Dermis microvascular lymphatic vessel endothelial cell (primary cell): ENCODE measurements around the gene ZNF554. TPM values are rescaled to one million over a fixed set of nuclear protein-coding genes. Genes with fewer than 3 reads are reported as not detected.
A peak's percentile ranks its signal among the peaks of the same experiment; 100 is the strongest.

Source experiments
- DNase-seq, 2 donors: peaks; one replicate each; pipeline versions ENCODE4 v3.0.0 to v3.0.0-alpha.2; 2010; ENCODE audit warnings: low read depth in 2 of 2
- total RNA-seq: library from RNA; depleted of rRNA; stranded (reverse); fragments of >200 nt; gene quantifications from 2 replicates; pipeline ENCODE4 v1.2.1, GENCODE V29; 2014

ZNF554 gene
- total RNA-seq, 1 donor from 2014 or later: 2.1 TPM

DNA sequence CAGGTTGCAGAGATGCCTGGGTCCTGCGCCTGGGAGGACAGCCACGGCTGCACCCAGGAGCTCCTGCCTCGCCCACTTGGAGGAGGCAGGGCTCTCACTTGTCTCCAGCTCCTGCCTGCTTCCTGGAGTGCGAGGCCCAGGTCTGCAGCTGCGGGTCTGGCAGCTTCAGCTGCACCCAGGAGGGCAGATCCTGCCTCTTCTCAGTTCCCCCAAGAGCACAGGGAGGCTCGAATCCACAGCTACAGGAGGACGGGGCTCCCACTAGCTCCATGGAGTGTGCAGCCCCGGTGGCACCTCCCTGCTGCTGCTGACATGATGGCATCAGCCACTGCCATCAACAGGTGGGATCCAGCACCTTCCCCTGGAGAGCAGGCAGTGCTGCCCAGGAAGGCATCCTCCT is 4.5 kb downstream of the ZNF554 start:
- DNase-seq: no peak

DNA sequence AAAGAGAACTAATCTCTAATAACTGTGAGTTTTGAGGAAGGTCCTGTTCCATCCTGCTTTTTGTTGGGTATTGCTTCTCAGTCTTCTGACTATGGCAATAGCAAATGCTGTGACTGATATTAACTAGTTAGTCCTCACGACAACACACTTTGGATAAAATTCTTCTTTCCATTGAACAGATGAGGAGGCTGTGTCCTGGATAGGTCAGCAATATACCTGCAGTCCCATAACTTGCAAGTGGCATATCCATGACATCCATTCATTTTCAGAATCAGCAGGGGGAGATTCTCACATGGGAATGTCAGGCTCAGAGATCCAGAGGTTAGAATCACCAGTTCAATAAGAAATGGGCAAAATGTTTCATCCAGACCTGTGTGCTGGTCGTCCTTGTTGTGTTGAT is 7.4 kb downstream of the ZNF554 start:
- no peak for DNase-seq

DNA sequence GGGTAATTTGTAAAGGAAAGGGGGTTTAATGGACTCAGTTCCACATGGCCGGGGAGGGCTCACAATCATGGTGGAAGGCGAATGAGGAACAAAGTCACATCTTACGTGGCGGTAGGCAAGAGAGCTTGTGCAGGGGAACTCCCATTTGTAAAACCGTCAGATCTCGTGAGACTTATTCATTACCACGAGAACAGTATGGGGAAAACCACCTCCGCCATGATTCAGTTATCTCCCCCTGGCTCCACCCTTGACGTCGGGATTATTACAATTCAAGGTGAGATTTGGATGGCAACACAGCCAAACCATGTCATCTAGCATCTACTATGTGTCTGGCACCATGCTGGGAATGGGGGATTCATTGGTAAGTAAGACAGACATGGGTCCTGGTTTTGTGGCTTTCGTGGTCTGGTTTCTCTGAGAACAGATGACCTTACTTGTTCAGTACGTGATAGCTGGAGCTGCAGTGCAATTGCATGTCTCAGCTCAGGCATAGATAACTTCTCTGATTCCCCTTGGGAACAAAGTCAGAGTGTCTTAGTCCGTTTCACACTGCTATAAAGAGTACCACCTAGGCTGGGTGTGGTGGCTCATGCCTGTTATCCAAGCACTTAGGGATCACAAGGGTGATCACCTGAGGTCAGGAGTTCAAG is 8.3 kb downstream of the ZNF554 start:
- DNase-seq: no peak

DNA sequence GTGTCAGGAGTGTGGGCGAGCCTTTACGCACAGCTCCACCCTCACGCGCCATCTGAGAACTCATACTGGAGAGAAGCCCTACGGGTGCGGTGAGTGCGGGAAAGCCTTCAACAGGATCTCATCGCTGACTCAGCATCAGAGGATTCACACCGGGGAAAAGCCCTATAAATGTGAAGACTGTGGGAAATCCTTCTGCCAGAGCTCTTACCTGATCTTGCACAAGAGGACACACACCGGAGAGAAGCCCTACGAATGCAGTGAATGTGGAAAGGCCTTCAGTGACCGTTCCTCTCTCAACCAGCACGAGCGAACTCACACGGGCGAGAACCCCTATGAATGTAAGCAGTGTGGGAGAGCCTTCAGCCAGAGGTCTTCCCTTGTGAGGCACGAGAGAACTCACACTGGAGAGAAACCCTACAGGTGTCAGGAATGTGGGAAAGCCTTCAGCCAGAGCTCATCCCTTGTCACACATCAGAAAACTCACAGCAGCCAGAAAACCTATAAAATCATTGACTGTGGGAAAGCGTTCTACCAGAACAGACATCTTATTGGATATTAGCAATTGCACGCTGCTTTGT is 14.7 kb downstream of the ZNF554 start:
- no peak for DNase-seq

DNA sequence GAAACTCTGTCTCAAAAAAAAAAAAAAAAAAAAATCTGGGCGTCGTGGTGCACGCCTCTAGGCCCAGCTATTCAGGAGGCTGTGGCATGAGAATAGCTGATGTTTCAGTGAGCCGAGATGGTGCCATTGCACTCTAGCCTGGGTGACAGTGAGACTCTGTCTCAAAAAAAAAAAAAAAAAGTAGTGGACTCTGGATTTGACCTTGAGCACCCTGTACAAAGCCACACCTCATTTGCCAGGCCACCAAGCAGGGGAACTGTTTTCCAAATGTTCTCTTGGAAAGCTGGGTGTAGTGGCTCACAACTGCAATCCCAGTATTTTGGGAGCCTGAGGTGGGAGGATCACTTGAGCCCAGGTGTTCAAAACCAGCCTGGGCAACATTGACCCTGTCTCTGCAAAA is 17.8 kb downstream of the ZNF554 start:
- no peak for DNase-seq

DNA sequence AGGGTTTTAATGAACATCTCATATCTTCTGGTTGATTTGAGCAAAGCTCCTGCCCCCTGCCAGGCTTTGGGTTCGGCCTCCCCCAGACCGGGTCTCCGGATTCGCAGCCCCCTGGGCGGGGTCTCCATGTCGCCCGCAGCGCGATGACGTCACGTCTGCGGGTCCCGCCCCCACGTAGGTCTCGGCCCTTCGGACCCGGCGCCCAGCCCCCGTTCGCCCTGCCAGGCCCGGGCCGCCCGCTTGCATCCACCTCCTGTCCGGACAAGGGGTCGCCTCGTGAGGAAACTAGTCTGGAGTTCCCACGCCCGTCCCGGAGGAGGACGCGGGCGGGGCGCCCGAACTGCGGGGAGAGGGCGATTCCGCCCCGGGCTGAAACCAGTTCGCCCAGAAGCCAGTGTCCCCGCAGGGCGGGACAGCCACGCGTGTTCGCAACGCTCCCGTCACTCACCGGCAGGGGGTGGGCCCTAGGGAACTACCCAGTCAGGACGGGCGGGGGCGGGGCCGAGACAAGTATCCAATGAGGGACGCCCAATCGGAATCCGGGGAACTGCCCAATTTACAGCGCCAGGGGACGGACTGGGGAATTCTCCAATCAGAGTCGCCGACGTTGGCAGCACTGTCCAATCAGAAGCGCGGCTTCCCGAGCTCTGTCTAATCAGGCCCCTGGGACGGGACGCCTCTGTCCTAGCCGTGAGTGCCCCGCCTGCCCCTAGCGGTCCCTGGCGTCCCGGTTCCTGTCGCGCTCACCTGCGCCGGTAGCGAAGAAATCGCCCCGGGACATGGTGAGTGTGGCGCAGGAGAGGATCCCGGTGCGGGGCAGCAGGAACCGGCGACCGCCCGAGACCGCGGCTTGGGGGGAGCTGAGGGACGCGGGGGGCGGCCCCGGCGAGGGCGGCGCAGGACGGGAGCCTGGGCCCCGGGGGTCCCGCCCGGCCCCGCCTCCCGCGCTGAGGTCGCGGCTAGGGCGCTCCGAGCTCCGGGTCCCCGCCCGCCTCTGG is 21.4 kb downstream of the ZNF554 start, which contains the start of gene ZNF555:
TSS of gene ZNF555 (plus strand) at position 682 of the 998 bp plus-strand sequence. CDS start at position 780, 98 bp downstream.
- peak; percentile 99 to 100 for DNase-seq

DNA sequence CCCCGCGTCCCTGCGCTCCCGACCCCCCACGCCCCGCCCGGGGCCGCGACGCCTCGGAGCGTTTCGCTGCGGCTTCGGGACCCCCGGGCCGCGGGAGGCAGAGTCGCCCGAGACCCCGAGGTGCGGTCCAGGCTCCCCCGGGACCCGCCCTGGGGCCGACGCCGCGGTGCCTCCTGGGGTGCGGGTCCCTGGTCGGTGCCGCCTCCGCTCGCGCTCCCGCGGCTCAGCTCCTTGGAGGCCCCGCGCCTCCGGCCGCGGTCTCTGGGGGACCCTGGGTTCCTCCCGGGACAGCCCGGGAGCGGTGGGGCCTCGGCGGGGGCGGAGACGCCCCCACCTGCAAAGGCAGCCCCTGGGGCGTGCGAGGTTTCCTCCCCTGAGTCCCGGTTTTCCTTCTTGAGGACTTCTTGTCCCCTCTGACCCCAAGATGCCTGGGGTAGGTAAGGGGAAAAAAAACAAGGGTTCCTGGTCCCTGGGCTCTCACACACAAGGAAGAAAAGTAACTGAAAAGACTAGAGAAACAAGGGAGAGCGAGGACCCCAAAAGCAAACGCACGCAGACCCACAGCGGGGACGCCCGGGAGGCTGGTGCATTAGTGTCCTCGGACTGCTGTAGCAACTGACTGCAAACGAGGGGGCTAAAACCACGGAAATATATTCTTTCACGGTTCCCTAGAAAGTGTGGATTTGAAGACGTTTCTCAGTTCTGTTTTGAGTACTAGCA is 22.3 kb downstream of the ZNF554 start:
- no peak for DNase-seq

DNA sequence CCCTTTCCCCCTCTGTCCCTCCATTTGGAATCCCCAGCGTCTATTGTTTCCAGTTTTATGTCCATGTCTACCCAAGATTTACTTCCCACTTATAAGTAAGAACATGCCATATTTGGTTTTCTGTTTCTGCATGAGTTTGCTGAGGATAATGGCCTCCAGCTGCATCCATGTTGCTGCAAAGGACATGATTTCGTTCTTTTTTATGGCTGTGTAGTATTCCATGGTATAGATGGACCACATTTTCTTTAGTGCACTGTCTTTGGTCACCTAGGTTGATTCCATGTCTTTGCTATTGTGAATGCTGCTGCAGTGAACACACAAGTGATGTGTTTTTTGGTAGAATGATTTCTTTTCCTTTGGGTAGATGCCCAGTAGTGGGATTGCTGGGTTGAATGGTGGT is 25.4 kb downstream of the ZNF554 start:
- no peak for DNase-seq

DNA sequence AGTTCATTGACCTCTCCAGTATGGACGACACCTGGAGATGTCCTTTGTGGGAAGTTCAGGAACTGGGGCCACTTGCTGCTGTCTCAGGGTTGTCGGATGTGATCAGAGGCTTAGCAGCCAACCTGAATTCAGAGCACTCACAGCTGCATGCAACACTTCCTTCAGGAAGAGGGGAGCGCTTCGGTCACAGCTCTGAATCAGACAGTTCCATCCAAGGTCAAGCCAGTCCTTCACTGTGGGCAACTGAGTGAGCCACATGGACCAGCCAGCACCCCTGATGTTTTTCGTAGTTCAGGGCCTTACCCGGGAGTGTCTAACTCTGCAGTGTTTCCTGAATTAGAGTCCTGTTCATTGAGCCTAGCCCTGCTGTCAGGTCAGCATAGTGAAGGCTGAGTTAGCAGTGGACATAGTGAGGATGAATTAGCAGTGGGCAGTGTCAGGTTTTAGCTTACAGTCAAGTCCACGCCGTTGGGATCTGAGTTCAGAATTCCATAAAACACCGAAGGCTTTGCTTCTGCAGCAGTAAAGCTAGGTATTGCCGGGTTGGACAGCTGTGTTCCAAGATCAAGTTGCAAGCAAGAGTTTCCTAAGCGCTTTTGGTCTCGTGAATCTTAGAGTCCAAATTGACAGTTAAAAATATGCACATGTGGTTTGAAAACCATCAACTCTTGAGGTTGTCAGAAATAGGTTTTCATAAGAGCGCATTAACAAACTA is 26.7 kb downstream of the ZNF554 start:
- no peak for DNase-seq

DNA sequence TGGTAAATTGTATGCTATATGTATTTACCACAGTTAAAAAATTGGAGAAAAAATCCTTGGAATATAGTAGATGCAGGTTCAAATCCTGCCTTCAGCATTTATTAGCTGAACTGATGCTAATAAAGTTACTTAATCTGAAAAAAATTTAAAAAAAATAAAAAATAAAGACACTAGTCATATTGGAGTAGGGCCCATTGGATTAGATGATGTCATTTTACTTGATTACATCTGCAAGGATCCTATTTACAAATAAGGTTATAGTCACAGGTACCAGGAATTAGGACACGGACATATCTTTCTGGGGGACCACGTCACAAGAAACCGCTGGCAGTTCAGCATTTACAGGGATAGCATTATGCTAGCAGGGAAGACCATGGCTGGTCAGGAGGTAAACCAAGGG is 27.8 kb downstream of the ZNF554 start:
- no peak for DNase-seq

DNA sequence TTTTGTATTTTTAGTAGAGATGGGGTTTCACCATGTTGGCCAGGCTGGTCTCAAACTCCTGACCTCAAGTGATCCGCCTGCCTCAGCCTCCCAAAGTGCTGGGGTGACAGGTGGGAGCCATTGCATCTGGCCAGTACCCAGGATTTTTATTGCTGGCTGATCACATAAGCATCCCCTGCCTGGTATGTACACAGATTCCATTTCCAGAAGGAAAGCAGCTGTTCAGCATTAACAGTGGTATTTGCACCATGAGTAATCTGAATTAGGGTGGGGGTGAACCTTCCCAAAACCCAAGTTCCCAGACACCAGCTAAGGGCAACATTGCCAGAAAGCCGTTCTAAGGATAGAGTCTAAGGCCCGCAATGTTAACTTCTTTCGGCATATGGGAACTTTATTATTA is 28.9 kb downstream of the ZNF554 start:
- DNase-seq: no peak

DNA sequence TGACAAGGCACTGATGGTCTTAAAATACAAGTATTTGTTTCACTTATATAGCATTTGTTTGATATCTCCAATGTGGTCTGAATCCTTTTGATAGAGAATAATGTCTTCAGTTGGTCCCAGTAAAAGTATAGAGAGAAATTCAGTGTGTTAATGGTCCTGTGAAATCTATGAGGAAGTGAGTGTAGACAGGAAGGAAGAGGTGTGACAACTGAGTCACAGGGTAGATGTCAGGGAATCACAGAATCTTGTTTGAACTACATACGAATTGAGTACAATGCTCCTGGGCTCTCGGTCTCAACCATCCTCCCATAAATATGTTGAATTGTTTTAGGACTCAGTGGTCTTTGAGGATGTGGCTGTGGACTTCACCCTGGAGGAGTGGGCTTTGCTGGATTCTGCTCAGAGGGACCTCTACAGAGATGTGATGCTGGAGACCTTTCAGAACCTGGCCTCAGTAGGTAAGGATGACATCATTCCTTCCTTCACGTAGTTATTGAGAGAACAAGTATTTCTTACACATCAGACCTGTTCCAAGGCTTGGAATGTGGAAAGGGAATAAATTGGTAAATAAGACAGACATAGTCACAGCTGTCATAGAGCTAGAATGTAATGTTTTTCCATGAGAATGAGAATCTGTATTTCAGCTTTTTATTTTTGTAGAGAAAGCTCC is 30.7 kb downstream of the ZNF554 start:
- DNase-seq: peak in 1 of 2 donors; percentile 18

DNA sequence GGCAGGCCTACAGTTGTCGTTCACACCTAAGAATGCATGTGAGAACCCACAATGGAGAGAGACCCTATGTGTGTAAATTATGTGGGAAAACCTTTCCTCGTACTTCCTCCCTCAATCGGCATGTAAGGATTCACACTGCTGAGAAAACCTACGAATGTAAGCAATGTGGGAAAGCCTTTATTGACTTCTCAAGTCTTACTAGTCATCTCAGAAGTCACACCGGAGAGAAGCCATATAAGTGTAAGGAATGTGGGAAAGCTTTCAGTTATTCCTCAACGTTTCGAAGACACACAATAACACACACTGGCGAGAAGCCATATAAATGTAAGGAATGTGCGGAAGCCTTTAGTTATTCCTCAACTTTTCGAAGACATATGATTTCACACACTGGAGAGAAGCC is 32.9 kb downstream of the ZNF554 start:
- DNase-seq: no peak

DNA sequence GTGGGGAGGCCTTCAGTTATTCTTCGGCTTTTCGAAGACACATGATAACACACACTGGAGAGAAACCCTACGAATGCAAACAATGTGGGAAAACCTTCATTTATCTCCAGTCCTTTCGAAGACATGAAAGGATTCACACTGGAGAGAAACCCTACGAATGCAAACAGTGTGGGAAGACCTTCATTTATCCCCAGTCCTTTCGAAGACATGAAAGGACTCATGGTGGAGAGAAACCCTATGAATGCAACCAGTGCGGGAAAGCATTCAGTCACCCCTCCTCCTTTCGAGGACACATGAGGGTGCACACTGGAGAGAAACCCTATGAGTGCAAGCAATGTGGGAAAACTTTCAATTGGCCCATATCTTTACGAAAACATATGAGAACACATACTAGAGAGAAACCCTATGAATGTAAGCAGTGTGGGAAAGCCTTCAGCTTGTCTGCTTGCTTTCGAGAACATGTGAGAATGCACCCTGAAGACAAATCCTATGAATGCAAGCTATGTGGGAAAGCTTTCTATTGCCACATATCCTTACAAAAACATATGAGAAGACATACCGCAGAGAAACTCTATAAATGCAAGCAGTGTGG is 33.4 kb downstream of the ZNF554 start:
- no peak for DNase-seq

DNA sequence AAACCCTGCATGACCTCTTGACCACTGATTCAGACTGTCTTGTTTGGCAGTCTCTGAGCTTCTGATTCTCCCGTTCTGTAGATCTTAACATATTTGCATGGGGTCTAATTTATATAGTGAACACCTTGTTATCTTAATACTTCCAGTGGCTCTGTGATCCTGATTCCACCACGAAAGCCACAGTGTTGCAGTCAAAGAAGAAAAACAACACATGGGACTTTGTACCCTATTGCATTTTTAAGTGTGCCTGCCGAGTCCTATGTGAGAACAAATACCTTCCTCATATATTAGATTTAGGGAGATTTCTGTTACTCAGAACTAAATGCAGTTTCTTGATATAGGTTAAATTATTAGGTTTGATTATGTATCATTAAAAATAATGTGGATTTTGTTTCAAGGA is 35.2 kb downstream of the ZNF554 start:
- no peak for DNase-seq

DNA sequence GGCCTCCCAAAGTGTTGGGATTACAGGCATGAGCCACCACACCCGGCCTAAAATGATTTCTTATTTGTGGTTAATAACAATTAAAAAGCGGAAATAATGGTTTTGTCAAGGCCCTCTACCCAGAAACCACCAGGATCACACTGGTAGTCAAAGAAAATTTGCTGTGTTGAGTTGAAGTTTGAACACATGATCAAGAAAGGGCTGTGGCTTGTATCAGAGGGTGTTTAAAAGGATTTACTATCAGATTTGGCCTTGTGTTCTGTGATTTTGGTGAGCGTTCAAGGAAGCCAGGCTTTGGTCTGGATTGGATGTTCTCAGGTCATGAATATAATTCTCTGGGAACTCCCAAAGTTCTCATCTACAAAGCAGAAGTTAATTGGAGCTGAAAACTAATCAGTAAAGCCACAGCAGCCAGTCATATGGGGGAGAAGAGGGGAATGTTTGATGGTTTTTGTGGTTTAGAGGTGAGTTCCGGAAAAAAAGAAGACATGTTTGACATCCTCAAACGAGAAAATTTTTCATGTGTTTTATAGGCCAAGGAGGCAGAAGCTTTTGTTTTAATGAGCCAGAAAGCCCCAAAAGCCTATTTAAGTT is 36.9 kb downstream of the ZNF554 start:
- no peak for DNase-seq

DNA sequence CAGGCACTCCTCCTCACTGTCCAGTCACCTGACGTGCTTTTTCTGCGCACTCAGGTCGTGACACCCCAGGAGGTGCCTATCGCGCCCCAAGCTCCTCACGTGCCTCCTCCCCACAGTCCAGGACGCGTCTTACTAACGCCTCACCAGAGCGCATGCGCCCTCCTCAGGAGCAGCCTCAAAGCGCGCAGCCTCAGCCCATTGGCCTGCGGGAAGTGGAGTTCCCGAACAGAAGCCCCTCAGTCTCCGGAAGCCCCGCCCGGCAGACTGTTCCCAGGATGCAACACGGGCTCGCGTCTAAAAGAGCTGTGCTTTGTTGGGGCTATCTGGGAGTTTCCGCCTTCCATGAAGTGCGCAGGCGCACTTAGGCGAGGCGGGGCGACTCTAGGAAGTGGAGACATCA is 39.2 kb downstream of the ZNF554 start:
- DNase-seq: no peak

DNA sequence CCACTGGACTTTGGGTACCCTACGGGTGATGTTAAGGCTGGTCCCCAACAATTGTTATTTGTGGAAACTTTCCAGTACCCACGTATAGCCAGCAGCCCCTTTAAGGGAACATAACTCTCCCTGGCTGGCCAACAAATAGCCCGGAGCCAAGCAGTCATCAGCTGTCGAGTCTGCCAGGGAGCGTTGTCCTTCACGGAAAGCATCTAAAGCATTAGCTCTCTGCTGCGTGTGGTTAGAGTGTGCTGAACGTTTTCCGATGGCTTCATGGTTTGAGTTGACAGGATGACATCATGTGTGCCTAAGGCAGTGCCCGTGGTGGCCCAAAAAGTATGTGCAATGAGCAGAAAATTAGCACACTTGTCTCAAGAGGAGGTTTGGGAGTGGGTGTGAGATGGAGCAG is 44.1 kb downstream of the ZNF554 start:
- no peak for DNase-seq

DNA sequence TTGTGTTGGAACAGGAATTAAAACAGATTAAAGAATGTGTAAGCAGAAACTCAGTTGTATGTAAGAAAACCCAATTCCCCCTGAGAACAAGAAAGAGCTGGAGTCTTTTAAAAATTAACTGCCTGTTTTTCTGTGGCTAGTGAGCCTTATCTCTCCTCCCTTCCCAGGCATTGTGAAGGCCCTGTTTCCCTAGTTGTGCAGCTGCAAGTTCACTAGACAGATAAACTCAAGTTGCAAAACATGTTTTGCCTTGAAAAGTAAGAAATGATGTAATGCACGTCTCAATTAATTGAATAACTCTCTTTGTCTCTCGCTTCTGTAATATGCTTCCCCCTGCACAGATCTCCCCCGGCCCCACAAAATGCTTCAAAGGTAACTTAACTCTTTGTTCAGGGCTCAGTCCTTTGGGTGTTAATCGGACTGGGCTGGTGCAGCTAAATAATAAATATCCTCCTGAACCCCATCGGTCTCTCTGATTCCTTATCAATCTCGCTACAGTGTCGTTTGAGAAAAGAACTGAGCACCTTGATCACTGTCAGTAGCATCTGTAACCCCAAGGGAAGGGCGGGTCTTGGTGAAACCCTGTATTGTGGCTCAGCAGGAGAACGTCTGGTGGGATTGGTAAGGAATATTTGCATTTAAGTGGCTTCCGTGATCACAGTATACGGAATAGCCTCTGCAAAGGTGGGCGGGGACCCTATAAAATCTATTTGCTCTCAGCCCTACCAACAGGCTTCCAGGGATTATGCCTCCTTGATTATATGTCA is 45.8 kb downstream of the ZNF554 start:
- DNase-seq: no peak
